GM12878 (cell line): ENCODE data around the gene KDM3B. TPM values are rescaled to one million over a fixed set of nuclear protein-coding genes. Genes with fewer than 3 reads are reported as not detected.

Experiments used
- CHD2 ChIP-seq: IDR thresholded peaks from 2 replicates; pipeline ENCODE4 v1.6.1; 2011; ENCODE audit warnings: low read depth, low read length, improper control_type of control experiment, borderline replicate concordance
- CHD4 ChIP-seq: fragments of 200-600 bp; sonication (generic); IDR thresholded peaks from 2 replicates; pipeline ENCODE4 v1.6.1; 2016; ENCODE audit warnings: mild to moderate bottlenecking
- CREM ChIP-seq: IDR thresholded peaks from 2 replicates; pipeline ENCODE4 v1.6.1; 2014; ENCODE audit warnings: antibody characterized with exemption, low read depth
- FOXM1 ChIP-seq: IDR thresholded peaks from 2 replicates; pipeline ENCODE4 v1.6.1; 2012; ENCODE audit warnings: low read depth, mild to moderate bottlenecking, inconsistent platforms, low read length, moderate library complexity
- IKZF2 ChIP-seq, 2 experiments: fragments of 450-650 bp; IDR thresholded peaks; 2 replicates each; pipeline ENCODE4 v1.6.1; 2017; ENCODE audit warnings: mild to moderate bottlenecking in 2 of 2, moderate library complexity in 2 of 2
- IRF4 ChIP-seq: IDR thresholded peaks from 2 replicates; pipeline ENCODE4 v1.6.1; 2011; ENCODE audit warnings: low read depth, low read length
- RAD21 ChIP-seq: IDR thresholded peaks from 2 replicates; pipeline ENCODE4 v1.6.1; 2011; ENCODE audit warnings: mild to moderate bottlenecking, low read depth, low read length, moderate library complexity; ENCODE audit not compliant: insufficient read depth
- RBBP5 ChIP-seq: fragments of 200-600 bp; sonication (generic); conservative IDR thresholded peaks from 2 replicates; pipeline ENCODE4 v1.6.1; 2016
- RCOR1 ChIP-seq: conservative IDR thresholded peaks from 2 replicates; pipeline ENCODE4 v1.6.1; 2012; ENCODE audit warnings: low read depth, low read length, improper control_type of control experiment
- SIX5 ChIP-seq: IDR thresholded peaks from 2 replicates; pipeline ENCODE4 v1.6.1; 2011; ENCODE audit warnings: mild to moderate bottlenecking, low read depth, low read length, moderate library complexity; ENCODE audit not compliant: severe bottlenecking
- STAT1 ChIP-seq: fragments of 450-650 bp; conservative IDR thresholded peaks from 2 replicates; pipeline ENCODE4 v1.6.1; 2014; ENCODE audit warnings: antibody characterized with exemption, mild to moderate bottlenecking
- TBL1XR1 ChIP-seq: IDR thresholded peaks from 2 replicates; pipeline ENCODE4 v1.6.1; 2012; ENCODE audit warnings: low read depth, low read length, improper control_type of control experiment
- USF1 ChIP-seq: IDR thresholded peaks from 2 replicates; pipeline ENCODE4 v1.6.1; 2011; ENCODE audit warnings: borderline replicate concordance, low read depth, mild to moderate bottlenecking, moderate library complexity, mixed read lengths, low read length; ENCODE audit not compliant: insufficient read depth; ENCODE audit errors: extremely low read length
- YBX1 ChIP-seq: fragments of 450-650 bp; IDR thresholded peaks from 2 replicates; pipeline ENCODE4 v1.6.1; 2016; ENCODE audit warnings: antibody characterized with exemption
- ZBTB11 ChIP-seq: fragments of 450-650 bp; formaldehyde crosslinking; IDR thresholded peaks from 2 replicates; pipeline ENCODE4 v1.5.0; 2022; ENCODE audit warnings: mild to moderate bottlenecking, missing genetic modification characterization
- ZNF207 ChIP-seq: fragments of 450-650 bp; IDR thresholded peaks from 2 replicates; pipeline ENCODE4 v1.6.1; 2014; ENCODE audit warnings: antibody characterized with exemption, mild to moderate bottlenecking, borderline replicate concordance
- polyA plus RNA-seq, 11 experiments: library from polyadenylated mRNA; depleted of rRNA in 4 of 11; unstranded in 6 of 11; stranded (reverse) in 5 of 11; fragments of >200 nt; fragmentation: Nextera tagmentation in 4 of 11; fragmentation: Illumina TruSeq in 1 of 11; extraction: Ambion mirVana in 4 of 11; extraction: Trizol in 1 of 11; gene quantifications; 1 replicate in 1 of 11; 2 replicates in 10 of 11; pipeline versions ENCODE4 v1.2.1 to v1.2.3, GENCODE V29; 2011 to 2016; ENCODE audit warnings: inconsistent platforms in 2 of 11, missing spikeins in 2 of 11, low read depth in 1 of 11
- total RNA-seq, 4 experiments: library from RNA; depleted of rRNA in 3 of 4; stranded (reverse); fragments of >200 nt in 3 of 4; fragmentation: Illumina TruSeq in 1 of 4; extraction: Trizol in 1 of 4; gene quantifications; 2 replicates each; pipeline versions ENCODE4 v1.2.1 to v1.2.3, GENCODE V29; 2013 to 2021
- TF ChIP-seq, protein P1 (sequence below): IDR thresholded peaks from 2 replicates; pipeline ENCODE4 v1.6.1; 2012; ENCODE audit warnings: low read depth, low read length, improper control_type of control experiment
- TF ChIP-seq, protein P2 (sequence below): fragments of 450-650 bp; conservative IDR thresholded peaks from 2 replicates; pipeline ENCODE4 v1.6.1; 2017; ENCODE audit warnings: mild to moderate bottlenecking, moderate library complexity
- TF ChIP-seq, protein P3 (sequence below): IDR thresholded peaks from 2 replicates; pipeline ENCODE4 v1.6.1; 2012; ENCODE audit warnings: low read depth, low read length, improper control_type of control experiment
- TF ChIP-seq, protein P4 (sequence below): fragments of 450-650 bp; IDR thresholded peaks from 2 replicates; pipeline ENCODE4 v1.6.1; 2017; ENCODE audit warnings: low read depth, mild to moderate bottlenecking, moderate library complexity

KDM3B gene
- total and polyA plus RNA-seq, 10 of the 15 experiments (the other 5 are each of a cell fraction or from before 2014, with no cell fraction given) = 8.5 to 45.7 (median 29.0) TPM

GRCh38 chr5:138331449-138332368 lies 20.8 kb upstream of the KDM3B start, which contains the start of gene CDC25C (continued):
- TF ChIP-seq FOXM1 (peak; percentile 82), CREM (peak; percentile 45; the same call in 1 of the 2 replicates), RAD21 (no peak), RBBP5 (no peak), STAT1 (no peak), CHD2 (peak; percentile 91), ZBTB11 (no peak), IKZF2 (IDR thresholded peaks at IDR 0.05) (no peak), USF1 (peak; percentile 48), YBX1 (no peak), SIX5 (no peak), ZNF207 (no peak), RCOR1 (no peak), IRF4 (no peak), CHD4 (no peak), TBL1XR1 (no peak)
- TF ChIP-seq, protein P1, sequence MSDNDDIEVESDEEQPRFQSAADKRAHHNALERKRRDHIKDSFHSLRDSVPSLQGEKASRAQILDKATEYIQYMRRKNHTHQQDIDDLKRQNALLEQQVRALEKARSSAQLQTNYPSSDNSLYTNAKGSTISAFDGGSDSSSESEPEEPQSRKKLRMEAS = peak; percentile 40; the same call in 1 of the 2 replicates
- TF ChIP-seq, protein P2, sequence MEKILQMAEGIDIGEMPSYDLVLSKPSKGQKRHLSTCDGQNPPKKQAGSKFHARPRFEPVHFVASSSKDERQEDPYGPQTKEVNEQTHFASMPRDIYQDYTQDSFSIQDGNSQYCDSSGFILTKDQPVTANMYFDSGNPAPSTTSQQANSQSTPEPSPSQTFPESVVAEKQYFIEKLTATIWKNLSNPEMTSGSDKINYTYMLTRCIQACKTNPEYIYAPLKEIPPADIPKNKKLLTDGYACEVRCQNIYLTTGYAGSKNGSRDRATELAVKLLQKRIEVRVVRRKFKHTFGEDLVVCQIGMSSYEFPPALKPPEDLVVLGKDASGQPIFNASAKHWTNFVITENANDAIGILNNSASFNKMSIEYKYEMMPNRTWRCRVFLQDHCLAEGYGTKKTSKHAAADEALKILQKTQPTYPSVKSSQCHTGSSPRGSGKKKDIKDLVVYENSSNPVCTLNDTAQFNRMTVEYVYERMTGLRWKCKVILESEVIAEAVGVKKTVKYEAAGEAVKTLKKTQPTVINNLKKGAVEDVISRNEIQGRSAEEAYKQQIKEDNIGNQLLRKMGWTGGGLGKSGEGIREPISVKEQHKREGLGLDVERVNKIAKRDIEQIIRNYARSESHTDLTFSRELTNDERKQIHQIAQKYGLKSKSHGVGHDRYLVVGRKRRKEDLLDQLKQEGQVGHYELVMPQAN = peak; percentile 99
- TF ChIP-seq, protein P3, sequence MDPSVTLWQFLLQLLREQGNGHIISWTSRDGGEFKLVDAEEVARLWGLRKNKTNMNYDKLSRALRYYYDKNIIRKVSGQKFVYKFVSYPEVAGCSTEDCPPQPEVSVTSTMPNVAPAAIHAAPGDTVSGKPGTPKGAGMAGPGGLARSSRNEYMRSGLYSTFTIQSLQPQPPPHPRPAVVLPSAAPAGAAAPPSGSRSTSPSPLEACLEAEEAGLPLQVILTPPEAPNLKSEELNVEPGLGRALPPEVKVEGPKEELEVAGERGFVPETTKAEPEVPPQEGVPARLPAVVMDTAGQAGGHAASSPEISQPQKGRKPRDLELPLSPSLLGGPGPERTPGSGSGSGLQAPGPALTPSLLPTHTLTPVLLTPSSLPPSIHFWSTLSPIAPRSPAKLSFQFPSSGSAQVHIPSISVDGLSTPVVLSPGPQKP = no peak
- TF ChIP-seq, protein P4, sequence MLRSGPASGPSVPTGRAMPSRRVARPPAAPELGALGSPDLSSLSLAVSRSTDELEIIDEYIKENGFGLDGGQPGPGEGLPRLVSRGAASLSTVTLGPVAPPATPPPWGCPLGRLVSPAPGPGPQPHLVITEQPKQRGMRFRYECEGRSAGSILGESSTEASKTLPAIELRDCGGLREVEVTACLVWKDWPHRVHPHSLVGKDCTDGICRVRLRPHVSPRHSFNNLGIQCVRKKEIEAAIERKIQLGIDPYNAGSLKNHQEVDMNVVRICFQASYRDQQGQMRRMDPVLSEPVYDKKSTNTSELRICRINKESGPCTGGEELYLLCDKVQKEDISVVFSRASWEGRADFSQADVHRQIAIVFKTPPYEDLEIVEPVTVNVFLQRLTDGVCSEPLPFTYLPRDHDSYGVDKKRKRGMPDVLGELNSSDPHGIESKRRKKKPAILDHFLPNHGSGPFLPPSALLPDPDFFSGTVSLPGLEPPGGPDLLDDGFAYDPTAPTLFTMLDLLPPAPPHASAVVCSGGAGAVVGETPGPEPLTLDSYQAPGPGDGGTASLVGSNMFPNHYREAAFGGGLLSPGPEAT = peak; percentile 89
